Measurements from ENCODE around the gene DEFB115.
"Not testable (repeated sequence)": the region's sequence is repeated elsewhere in the genome, so short reads cannot be mapped to it uniquely, and the experiment has no call there.

The DEFB115 gene

GRCh38 chr20:31274441-31274840 lies 17.0 kb downstream of the DEFB115 start:
- no peaks in the 10 kb centered on the region for H3K9me3 ChIP-seq

GRCh38 chr20:31278178-31278577 lies 20.7 kb downstream of the DEFB115 start:
- no peak for TF ChIP-seq CTCF (IDR thresholded peaks at IDR 0.05; ENCODE audit: low read depth, low read length)
- Histone ChIP-seq H3K36me3 (no peaks in the 10 kb centered on the region), H3K27me3 (no peaks in the 10 kb centered on the region), H3K4me3 (ENCODE audit: low read depth, low read length) (no peak overlapping the region), H3K4me1 (no peaks in the 10 kb centered on the region), H3K9me3 (no peaks in the 10 kb centered on the region)
- no peak for DNase-seq

More at GRCh38 chr20:31274441-31274840, 17.0 kb downstream of the DEFB115 start:
- DNase-seq = no peak
- TF ChIP-seq CTCF (IDR thresholded peaks at IDR 0.05; ENCODE audit: low read depth, low read length) = no peak
- H3K4me1 ChIP-seq = no peaks in the 10 kb centered on the region
- H3K36me3 ChIP-seq = no peaks in the 10 kb centered on the region
- no peaks in the 10 kb centered on the region for H3K27me3 ChIP-seq
- H3K4me3 ChIP-seq (ENCODE audit: low read depth, low read length) = no peak overlapping the region

GRCh38 chr20:31284964-31285363 lies 27.5 kb downstream of the DEFB115 start:
- H3K27me3 ChIP-seq; H3K4me3 ChIP-seq (ENCODE audit: low read depth, low read length); H3K4me1 ChIP-seq; DNase-seq; H3K9me3 ChIP-seq; H3K36me3 ChIP-seq: not testable (repeated sequence)

- H3K27me3 ChIP-seq = no peaks in the 10 kb centered on the region
- no peak within 1 kb of the TSS for H3K4me3 ChIP-seq (ENCODE audit: low read depth, low read length)
- DNase-seq = no peak
- TF ChIP-seq CTCF (IDR thresholded peaks at IDR 0.05; ENCODE audit: low read depth, low read length) = no peak
- no peaks in the 10 kb centered on the region for H3K36me3 ChIP-seq
- H3K4me1 ChIP-seq = no peaks in the 10 kb centered on the region
- no peaks in the 10 kb centered on the region for H3K9me3 ChIP-seq
These were observed 51.2 kb downstream of the DEFB115 start, which contains the start of gene DEFB116 for GRCh38 chr20:31308535-31309162. DEFB116 (minus strand) TSS chr20:31308585; CDS start chr20:31308585, 0 bp downstream.

Measured in BE2C (cell line).